Measurements from ENCODE around the gene SEC14L1. TPM values are rescaled to one million over a fixed set of nuclear protein-coding genes. Genes with fewer than 3 reads are reported as not detected.

The SEC14L1 gene
- total and polyA plus RNA-seq, 2 of the 8 experiments (the other 6 are each of a cell fraction or from before 2014, with no cell fraction given): 27.2 to 74.4 TPM

- TF ChIP-seq, protein P1, sequence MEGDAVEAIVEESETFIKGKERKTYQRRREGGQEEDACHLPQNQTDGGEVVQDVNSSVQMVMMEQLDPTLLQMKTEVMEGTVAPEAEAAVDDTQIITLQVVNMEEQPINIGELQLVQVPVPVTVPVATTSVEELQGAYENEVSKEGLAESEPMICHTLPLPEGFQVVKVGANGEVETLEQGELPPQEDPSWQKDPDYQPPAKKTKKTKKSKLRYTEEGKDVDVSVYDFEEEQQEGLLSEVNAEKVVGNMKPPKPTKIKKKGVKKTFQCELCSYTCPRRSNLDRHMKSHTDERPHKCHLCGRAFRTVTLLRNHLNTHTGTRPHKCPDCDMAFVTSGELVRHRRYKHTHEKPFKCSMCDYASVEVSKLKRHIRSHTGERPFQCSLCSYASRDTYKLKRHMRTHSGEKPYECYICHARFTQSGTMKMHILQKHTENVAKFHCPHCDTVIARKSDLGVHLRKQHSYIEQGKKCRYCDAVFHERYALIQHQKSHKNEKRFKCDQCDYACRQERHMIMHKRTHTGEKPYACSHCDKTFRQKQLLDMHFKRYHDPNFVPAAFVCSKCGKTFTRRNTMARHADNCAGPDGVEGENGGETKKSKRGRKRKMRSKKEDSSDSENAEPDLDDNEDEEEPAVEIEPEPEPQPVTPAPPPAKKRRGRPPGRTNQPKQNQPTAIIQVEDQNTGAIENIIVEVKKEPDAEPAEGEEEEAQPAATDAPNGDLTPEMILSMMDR (IDR thresholded peaks at IDR 0.05; ENCODE audit: control extremely low read depth in 1 of 3, insufficient read depth in 1 of 3, low read depth in 1 of 3, low read length in 3 of 3): no peak
- TF ChIP-seq CHD2 (IDR thresholded peaks at IDR 0.05; ENCODE audit: low read length) (no peak), NANOG (IDR thresholded peaks at IDR 0.05; ENCODE audit: insufficient read depth, low read depth, low read length, poor library complexity, severe bottlenecking) (no peak), GABPA (IDR thresholded peaks at IDR 0.05; ENCODE audit: borderline replicate concordance, insufficient read depth, low read length) (no peak), BRCA1 (IDR thresholded peaks at IDR 0.05; ENCODE audit: low read depth, low read length) (no peak), CREB1 (IDR thresholded peaks at IDR 0.05) (no peak), TBP (IDR thresholded peaks at IDR 0.05; ENCODE audit: low read depth, low read length) (no peak), YY1 (IDR thresholded peaks at IDR 0.05; ENCODE audit: low read depth, low read length) (no peak), SIX5 (IDR thresholded peaks at IDR 0.05; ENCODE audit: low read depth, low read length) (no peak)
These were observed 8.2 kb upstream of the SEC14L1 start (continued) for GRCh38 chr17:77132411-77133086.
